ACHN (cell line): ENCODE measurements around the gene UBE3C.
"Not testable (repeated sequence)": the region's sequence is repeated elsewhere in the genome, so short reads cannot be mapped to it uniquely, and the experiment has no call there.

ENCODE experiments used
- DNase-seq: peaks from one replicate; pipeline ENCODE4 v3.0.0-alpha.2; 2015
- in situ Hi-C: cut with HindIII; loops from 2 replicates; pipeline ENCODE4 v1.10.0; 2017; ENCODE audit warnings: low sequenced_read_pairs, low pct_ligation_motif_present, low pct_unique_long_range_greater_than_20kb

Gene UBE3C

GRCh38 chr7:157219154-157219553 lies 80.4 kb downstream of the UBE3C start:
- in situ Hi-C loops = no loop called here
- DNase-seq = no peak

- in situ Hi-C loops = no loop called here
- no peak for DNase-seq
Observed at GRCh38 chr7:157220916-157221569, 82.3 kb downstream of the UBE3C start.

- in situ Hi-C loops = no loop called here
- no peak for DNase-seq
Observed at GRCh38 chr7:157222687-157223086, 84.0 kb downstream of the UBE3C start.

GRCh38 chr7:157224627-157225026 lies 85.9 kb downstream of the UBE3C start:
- in situ Hi-C loops = no loop called here
- DNase-seq = peak; percentile 56

GRCh38 chr7:157228864-157229422 lies 90.2 kb downstream of the UBE3C start:
- DNase-seq = peak; percentile 42
- in situ Hi-C loops = no loop called here

GRCh38 chr7:157233677-157234076 lies 95.0 kb downstream of the UBE3C start:
- in situ Hi-C loops = no loop called here
- DNase-seq = no peak

GRCh38 chr7:157234271-157234670 lies 95.5 kb downstream of the UBE3C start:
- no peak for DNase-seq
- in situ Hi-C loops = no loop called here

- in situ Hi-C loops = no loop called here
- DNase-seq = no peak
Observed at GRCh38 chr7:157235357-157236333, 96.9 kb downstream of the UBE3C start.

GRCh38 chr7:157238087-157238486 lies 99.4 kb downstream of the UBE3C start:
- in situ Hi-C loops = no loop called here
- DNase-seq = no peak

- in situ Hi-C loops = no loop called here
- DNase-seq = no peak
Observed at GRCh38 chr7:157239571-157240270, 101.0 kb downstream of the UBE3C start.

GRCh38 chr7:157241631-157242030 lies 102.9 kb downstream of the UBE3C start:
- no peak for DNase-seq
- in situ Hi-C loops = no loop called here

- no peak for DNase-seq
- in situ Hi-C loops = no loop called here
Observed at GRCh38 chr7:157244516-157245294, 106.0 kb downstream of the UBE3C start.

GRCh38 chr7:157246052-157246451 lies 107.3 kb downstream of the UBE3C start:
- no peak for DNase-seq
- in situ Hi-C loops = no loop called here

- DNase-seq = no peak
- in situ Hi-C loops = no loop called here
Observed at GRCh38 chr7:157248659-157249058, 109.9 kb downstream of the UBE3C start.

GRCh38 chr7:157250605-157251228 lies 112.0 kb downstream of the UBE3C start:
- in situ Hi-C loops = no loop called here
- peak; percentile 85 for DNase-seq

- DNase-seq, in situ Hi-C loops: not testable (repeated sequence)
Observed at GRCh38 chr7:157251817-157252216, 113.1 kb downstream of the UBE3C start.

- DNase-seq = no peak
- in situ Hi-C loops = no loop called here
Observed at GRCh38 chr7:157253850-157254249, 115.1 kb downstream of the UBE3C start.

GRCh38 chr7:157254781-157255180 lies 116.1 kb downstream of the UBE3C start:
- in situ Hi-C loops, DNase-seq: not testable (repeated sequence)
